WTC11 (cell line): ENCODE measurements around the gene ANKRD18A.

Experiments used
- CTCF ChIP-seq: fragments of 200-600 bp; IDR thresholded peaks from 2 replicates; pipeline ENCODE4 v1.8.0; 2022; ENCODE audit warnings: antibody characterized with exemption
- KAT7 ChIP-seq: sonication (generic); formaldehyde crosslinking; IDR thresholded peaks from 2 replicates; pipeline ENCODE4 v1.8.1; 2023; ENCODE audit warnings: missing genetic modification reagents, mild to moderate bottlenecking, borderline replicate concordance

- no peak for TF ChIP-seq KAT7 (CRISPR knock-in tag)
- no peak for TF ChIP-seq CTCF
These were observed 2.6 kb upstream of the ANKRD18A start for GRCh38 chr9:38622951-38623350.
